Psoas muscle (tissue), 8 donors: Measurements from ENCODE around the gene ARHGEF7. TPM values are rescaled to one million over a fixed set of nuclear protein-coding genes. Genes with fewer than 3 reads are reported as not detected.

Source experiments
- ATAC-seq, 4 donors: fragments of 200-7000 bp; cut with Tn5 transposase; one replicate each; pipeline ENCODE4 v1.9.1; 2020; ENCODE audit warnings: moderate library complexity in 3 of 4, mild to moderate bottlenecking in 2 of 4
- DNase-seq, 2 donors: peaks; one replicate each; pipeline ENCODE4 v3.0.0-alpha.2; 2020
- H3K27ac ChIP-seq: fragments of 200-600 bp; one replicate; pipeline ENCODE4 v1.8.0; 2022
- H3K27me3 ChIP-seq, 3 donors: fragments of 200-600 bp in 1 of 3; one replicate each; pipeline versions ENCODE4 v1.6.1 to v1.8.0; 2013 to 2022; ENCODE audit warnings: low read length in 2 of 3, mild to moderate bottlenecking in 2 of 3, moderate library complexity in 1 of 3; ENCODE audit not compliant: insufficient read depth in 3 of 3
- H3K36me3 ChIP-seq, 2 donors: fragments of 200-600 bp in 1 of 2; one replicate each; pipeline versions ENCODE4 v1.6.1 to v1.8.0; 2013 to 2022; ENCODE audit warnings: low read depth in 1 of 2, mild to moderate bottlenecking in 1 of 2, moderate library complexity in 1 of 2; ENCODE audit not compliant: insufficient read depth in 1 of 2
- H3K4me1 ChIP-seq: fragments of 200-600 bp; one replicate; pipeline ENCODE4 v1.8.0; 2022
- H3K4me3 ChIP-seq: fragments of 200-600 bp; one replicate; pipeline ENCODE4 v1.8.0; 2022; ENCODE audit warnings: mild to moderate bottlenecking
- H3K9me3 ChIP-seq: fragments of 200-600 bp; one replicate; pipeline ENCODE4 v1.8.0; 2022
- WGBS, 3 donors: extraction: QIAGEN DNeasy Blood & Tissue Kit; methylation state at CpG; one replicate each; pipeline versions ENCODE4 v1.1.6 to v1.1.7; 2013; 5-methylcytosine and 5-hydroxymethylcytosine counted together
- intact Hi-C, 2 donors: fragments of 100-400 bp; cut with DNase I; formaldehyde crosslinking; loops; one replicate each; pipeline versions ENCODE4 v1.11.0 to v1.14.2; 2022
- polyA plus RNA-seq, 3 donors: library from polyadenylated mRNA; stranded (reverse); fragments of 200-250 nt; gene quantifications; one replicate each; pipeline ENCODE4 v1.2.3, GENCODE V29; 2013
- total RNA-seq, 4 donors: library from RNA; stranded (reverse); fragmentation: NEBNext Ultra II Directional in 2 of 4; extraction: Animal tissue kit (Norgen Biotek cat#: 25700) in 2 of 4; gene quantifications; one replicate each; pipeline versions ENCODE4 v1.2.1 to v1.2.4, GENCODE V29; 2021 to 2023
- TF ChIP-seq, protein P1 (sequence below): fragments of 200-600 bp; IDR thresholded peaks from one replicate; pipeline ENCODE4 v1.8.0; 2022; ENCODE audit warnings: antibody characterized with exemption
- donor health status: healthy with polysubstance abuse.
- donor health status: DM: no; HTN: no; CAD: no; lungs with moderate emphysema.
- donor health status: Bipolar disorder and iron deficiency.
- donor health status: healthy.
- donor health status: DM: yes; HTN: yes; CAD: no.
- donor health status: DM: no; HTN: no; CAD: no.
- donor health status: DM: no; HTN: no; CAD: no.
- donor health status: DM: yes; HTN: yes; CAD: no.

The ARHGEF7 gene
- total and polyA plus RNA-seq, 7 donors: 21.6 to 53.6 (median 46.8) TPM

DNA sequence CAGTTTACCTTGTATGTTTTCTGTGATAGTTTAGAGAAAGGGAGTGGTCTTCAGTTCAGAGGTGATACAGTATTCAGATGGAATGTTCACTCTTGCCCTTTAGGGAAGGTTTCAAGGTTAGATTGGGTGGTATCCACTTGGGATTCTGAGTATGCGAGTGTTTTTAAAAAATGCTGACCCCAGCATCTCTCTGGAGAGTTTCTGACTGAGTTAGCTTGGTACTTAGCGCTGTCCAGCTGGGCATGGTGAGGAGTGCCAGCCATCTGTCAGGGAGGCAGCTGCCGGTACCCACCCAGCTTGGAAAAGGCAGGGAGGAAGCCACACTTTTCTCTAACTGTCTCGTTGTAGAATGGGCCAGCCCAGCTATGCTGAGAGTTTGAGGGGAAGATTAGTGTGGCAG lies 63.3 kb downstream of the ARHGEF7 start:
- Histone ChIP-seq H3K9me3 (no peaks in the 10 kb centered on the region), H3K27me3 (no peaks in the 10 kb centered on the region), H3K4me1 (peaks cover 83% of the 10 kb centered on the region), H3K36me3 (no peaks in the 10 kb centered on the region), H3K4me3 (no peak overlapping the region), H3K27ac (peak overlapping the region; percentile 77)
- DNase-seq: no peak
- TF ChIP-seq, protein P1, sequence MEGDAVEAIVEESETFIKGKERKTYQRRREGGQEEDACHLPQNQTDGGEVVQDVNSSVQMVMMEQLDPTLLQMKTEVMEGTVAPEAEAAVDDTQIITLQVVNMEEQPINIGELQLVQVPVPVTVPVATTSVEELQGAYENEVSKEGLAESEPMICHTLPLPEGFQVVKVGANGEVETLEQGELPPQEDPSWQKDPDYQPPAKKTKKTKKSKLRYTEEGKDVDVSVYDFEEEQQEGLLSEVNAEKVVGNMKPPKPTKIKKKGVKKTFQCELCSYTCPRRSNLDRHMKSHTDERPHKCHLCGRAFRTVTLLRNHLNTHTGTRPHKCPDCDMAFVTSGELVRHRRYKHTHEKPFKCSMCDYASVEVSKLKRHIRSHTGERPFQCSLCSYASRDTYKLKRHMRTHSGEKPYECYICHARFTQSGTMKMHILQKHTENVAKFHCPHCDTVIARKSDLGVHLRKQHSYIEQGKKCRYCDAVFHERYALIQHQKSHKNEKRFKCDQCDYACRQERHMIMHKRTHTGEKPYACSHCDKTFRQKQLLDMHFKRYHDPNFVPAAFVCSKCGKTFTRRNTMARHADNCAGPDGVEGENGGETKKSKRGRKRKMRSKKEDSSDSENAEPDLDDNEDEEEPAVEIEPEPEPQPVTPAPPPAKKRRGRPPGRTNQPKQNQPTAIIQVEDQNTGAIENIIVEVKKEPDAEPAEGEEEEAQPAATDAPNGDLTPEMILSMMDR: no peak
- intact Hi-C loops: loop anchor here in 1 of 2 donors (5.0 kb wide), 1 partner anchor 39 kb away; no protein-coding TSS in a partner anchor
- 25 to 30% (median 28%) methylated on average over 4 of the region's 4 CpGs for WGBS, 3 donors
- ATAC-seq: peak; percentile 45 to 71 (median 64)

DNA sequence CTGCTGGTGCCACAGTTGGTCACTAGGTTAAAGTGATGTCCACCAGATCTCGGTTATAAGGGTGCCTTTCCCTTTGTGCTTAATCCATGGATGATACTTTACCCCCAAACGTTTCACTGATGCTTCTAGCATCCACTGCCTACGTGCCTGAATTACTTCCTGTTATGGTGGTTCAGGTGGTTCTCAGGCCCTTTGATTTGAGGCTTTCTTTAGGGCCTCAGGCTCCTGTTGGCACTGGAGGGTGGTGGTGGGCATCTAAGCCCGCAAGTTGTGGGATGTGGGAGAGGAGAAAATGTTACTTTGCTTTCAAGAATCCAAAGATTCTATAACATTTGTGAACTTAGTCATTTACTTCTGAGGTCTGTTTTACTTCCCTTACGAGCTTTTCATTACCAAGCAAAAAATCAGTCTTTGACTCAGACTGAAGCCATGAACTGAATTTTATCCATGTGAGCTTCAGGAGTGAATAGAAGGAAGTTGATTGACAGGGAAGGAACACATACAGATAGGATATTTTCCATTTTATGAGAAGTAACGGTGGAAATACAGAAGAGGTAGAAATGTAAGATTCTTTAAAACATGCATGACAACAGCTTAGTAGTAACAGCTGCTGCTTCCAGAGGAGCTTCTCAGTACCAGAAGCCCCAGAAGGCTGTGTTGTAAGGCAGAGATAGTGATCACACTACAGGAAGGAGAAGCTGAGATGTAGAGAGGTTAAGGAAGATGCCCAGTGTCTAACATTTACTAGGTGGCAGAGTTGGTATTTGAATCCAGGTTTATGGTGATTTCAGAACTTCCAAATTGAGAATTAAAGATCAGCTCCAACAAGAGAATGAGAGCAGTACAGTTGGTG lies 65.0 kb downstream of the ARHGEF7 start:
- TF ChIP-seq, protein P1: no peak
- H3K27me3 ChIP-seq: no peaks in the 10 kb centered on the region
- peak overlapping the region; percentile 77 for H3K27ac ChIP-seq
- intact Hi-C loops: loop anchor here in 1 of 2 donors (5.0 kb wide), 1 partner anchor 37 kb away; no protein-coding TSS in a partner anchor
- no peaks in the 10 kb centered on the region for H3K9me3 ChIP-seq
- 70 to 84% (median 71%) methylated on average over 6 of the region's 6 CpGs for WGBS, 3 donors
- no peaks in the 10 kb centered on the region for H3K36me3 ChIP-seq
- peaks cover 86% of the 10 kb centered on the region for H3K4me1 ChIP-seq
- no peak overlapping the region for H3K4me3 ChIP-seq
- ATAC-seq: no peak
- DNase-seq: no peak

DNA sequence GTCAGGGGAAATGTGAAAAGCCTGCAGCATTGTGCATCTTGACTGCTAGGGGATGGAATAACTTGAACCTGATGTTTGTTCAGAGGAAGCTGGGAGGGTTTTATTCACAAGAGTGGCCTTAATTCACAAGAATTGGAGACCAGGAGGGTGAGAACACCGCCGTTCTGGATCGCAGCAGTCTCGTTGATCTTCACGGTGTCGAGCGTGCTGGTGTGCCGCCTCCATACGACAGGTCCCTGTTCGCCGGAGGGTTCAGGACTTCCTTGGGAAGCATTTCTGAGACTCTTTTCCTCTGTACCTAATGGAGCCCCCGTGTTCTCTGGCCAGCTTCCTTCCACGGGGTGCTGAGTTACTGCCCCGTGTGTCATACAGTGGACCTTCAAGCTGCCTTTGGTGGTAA lies 66.9 kb downstream of the ARHGEF7 start:
- no peak overlapping the region for H3K27ac ChIP-seq
- 94 to 98% (median 95%) methylated on average over 14 of the region's 14 CpGs for WGBS, 3 donors
- TF ChIP-seq, protein P1: no peak
- intact Hi-C loops: no loop called here
- no peaks in the 10 kb centered on the region for H3K27me3 ChIP-seq
- H3K9me3 ChIP-seq: no peaks in the 10 kb centered on the region
- ATAC-seq (no peak), DNase-seq (no peak)
- no peak overlapping the region for H3K4me3 ChIP-seq
- no peaks in the 10 kb centered on the region for H3K36me3 ChIP-seq
- H3K4me1 ChIP-seq: peaks cover 85% of the 10 kb centered on the region

- WGBS, 3 donors: 96 to 97% (median 97%) methylated on average over 6 of the region's 6 CpGs
- intact Hi-C loops: no loop called here
- Histone ChIP-seq H3K27me3 (no peaks in the 10 kb centered on the region), H3K4me1 (peaks cover 84% of the 10 kb centered on the region), H3K27ac (peak overlapping the region; percentile 69), H3K4me3 (no peak overlapping the region), H3K9me3 (no peaks in the 10 kb centered on the region), H3K36me3 (no peaks in the 10 kb centered on the region)
- TF ChIP-seq, protein P1: no peak
- DNase-seq (no peak), ATAC-seq (no peak)
Observed at GRCh38 chr13:111183087-111183645, 68.1 kb downstream of the ARHGEF7 start.
